HepG2 (cell line): Measurements from ENCODE around the gene OBSL1. TPM values are rescaled to one million over a fixed set of nuclear protein-coding genes. Genes with fewer than 3 reads are reported as not detected.

Source experiments
- ATAC-seq: fragments of 200-7000 bp; cut with Tn5 transposase; 3 replicates; pipeline ENCODE4 v1.9.1; 2020; ENCODE audit warnings: mild to moderate bottlenecking, moderate library complexity
- BruUV-seq: library from RNA; stranded (reverse); fragments of 400-500 nt; replicated peaks from 2 replicates; lab custom pipeline; 2021; lab: Mats Ljungman, UMichigan
- CTCF ChIA-PET: fragments of 300-600 bp; formaldehyde crosslinking; extraction: SDS; loops from one replicate; lab custom pipeline; 2021; ENCODE audit warnings: low total read pairs, inconsistent platforms, low intra/inter-chr PET ratio; lab: Yijun Ruan, JAX
- POLR2A ChIA-PET: fragments of 350-600 bp; sonication (Branson Sonifier 250); formaldehyde crosslinking; loops from one replicate; lab custom pipeline; 2020; ENCODE audit warnings: antibody characterized with exemption, inconsistent platforms; lab: Yijun Ruan, JAX
- DNase-seq: peaks from one replicate; pipeline ENCODE4 v3.0.0-alpha.2; 2015; ENCODE audit warnings: low spot score
- FAIRE-seq: peaks from 3 replicates; lab custom pipeline; 2011; peaks lifted over from hg19 to GRCh38; lab: Jason Lieb, UNC
- H2AFZ ChIP-seq: one replicate; pipeline ENCODE4 v1.6.1; 2011; ENCODE audit warnings: low read length, inconsistent platforms
- H3K27ac ChIP-seq: fragments of 300-600 bp; 3 replicates; pipeline ENCODE4 v1.8.0; 2011; ENCODE audit warnings: mixed run types, mild to moderate bottlenecking, mixed read lengths, low read length, inconsistent platforms; ENCODE audit not compliant: insufficient read depth; ENCODE audit errors: extremely low read length
- H3K27me3 ChIP-seq, 2 experiments: fragments of 200-600 bp in 1 of 2; 2 replicates in 1 of 2; 3 replicates in 1 of 2; pipeline versions ENCODE4 v1.6.0 to v1.8.0; 2011; ENCODE audit warnings: low read length in 2 of 2, mild to moderate bottlenecking in 2 of 2, moderate library complexity in 2 of 2, inconsistent platforms in 1 of 2; ENCODE audit not compliant: insufficient read depth in 2 of 2, control insufficient read depth in 1 of 2
- H3K36me3 ChIP-seq, 2 experiments: fragments of 200-600 bp in 1 of 2; replicated peaks in 1 of 2; 2 replicates in 1 of 2; 3 replicates in 1 of 2; pipeline versions ENCODE4 v1.5.1 to v1.8.0; 2011; ENCODE audit warnings: low read length in 2 of 2, inconsistent platforms in 1 of 2; ENCODE audit not compliant: insufficient read depth in 2 of 2, control insufficient read depth in 1 of 2
- H3K4me1 ChIP-seq: 2 replicates; pipeline ENCODE4 v1.5.1; 2012; ENCODE audit warnings: low read length, inconsistent platforms; ENCODE audit not compliant: insufficient read depth
- H3K4me2 ChIP-seq: 2 replicates; pipeline ENCODE4 v1.6.0; 2011; ENCODE audit warnings: low read depth, low read length, inconsistent platforms
- H3K4me3 ChIP-seq, 3 experiments: fragments of 200-600 bp in 1 of 3; sonication (generic), shearing (Covaris generic) in 1 of 3; replicated peaks in 1 of 3; 2 replicates each; pipeline ENCODE4 v1.5.1; 2011 to 2016; ENCODE audit warnings: low read length in 3 of 3, inconsistent platforms in 2 of 3, low read depth in 2 of 3, mild to moderate bottlenecking in 2 of 3, control low read depth in 1 of 3, mixed read lengths in 1 of 3; ENCODE audit not compliant: insufficient read depth in 1 of 3
- H3K79me2 ChIP-seq: one replicate; pipeline ENCODE4 v1.6.1; 2011; ENCODE audit warnings: low read length, inconsistent platforms; ENCODE audit not compliant: insufficient read depth
- H3K9ac ChIP-seq: 2 replicates; pipeline ENCODE4 v1.6.0; 2011; ENCODE audit warnings: mild to moderate bottlenecking, low read depth, low read length, inconsistent platforms; ENCODE audit not compliant: insufficient read depth
- H3K9me3 ChIP-seq: 2 replicates; pipeline ENCODE4 v1.5.1; 2012; ENCODE audit warnings: mild to moderate bottlenecking, low read length
- H4K20me1 ChIP-seq: 2 replicates; pipeline ENCODE4 v1.6.0; 2011; ENCODE audit warnings: inconsistent platforms, mild to moderate bottlenecking, low read length, moderate library complexity; ENCODE audit not compliant: insufficient read depth
- FOXM1 ChIP-seq: sonication (generic); formaldehyde crosslinking; IDR thresholded peaks from 2 replicates; pipeline ENCODE4 v1.5.0; 2020; ENCODE audit warnings: missing genetic modification reagents
- KDM1A ChIP-seq: IDR thresholded peaks from 2 replicates; pipeline ENCODE4 v1.6.1; 2016; ENCODE audit warnings: missing compliant biosample characterization
- MAZ ChIP-seq, 2 experiments: sonication (generic) in 1 of 2; formaldehyde crosslinking in 1 of 2; IDR thresholded peaks; 2 replicates each; pipeline versions ENCODE4 v1.5.0 to v1.6.1; 2012 to 2020; ENCODE audit warnings: low read depth in 2 of 2, mild to moderate bottlenecking in 2 of 2, borderline replicate concordance in 1 of 2, improper control_type of control experiment in 1 of 2, low read length in 1 of 2, missing genetic modification reagents in 1 of 2, moderate library complexity in 1 of 2
- MED13 ChIP-seq: sonication (generic); formaldehyde crosslinking; IDR thresholded peaks from 2 replicates; pipeline ENCODE4 v1.5.0; 2020; ENCODE audit warnings: missing genetic modification reagents
- MEIS2 ChIP-seq: sonication (generic); formaldehyde crosslinking; IDR thresholded peaks from 2 replicates; pipeline ENCODE4 v1.9.0; 2021; ENCODE audit warnings: mild to moderate bottlenecking, missing genetic modification reagents
- RBFOX2 ChIP-seq: fragments of 200-400 bp; formaldehyde crosslinking; IDR thresholded peaks from 2 replicates; pipeline ENCODE4 v1.6.1; 2017; ENCODE audit warnings: low read depth, mild to moderate bottlenecking, low read length
- RBM39 ChIP-seq: fragments of 200-400 bp; formaldehyde crosslinking; IDR thresholded peaks from one replicate; pipeline ENCODE4 v1.6.1; 2018; ENCODE audit warnings: antibody characterized with exemption, mild to moderate bottlenecking, low read depth, low read length; ENCODE audit not compliant: poor library complexity, severe bottlenecking
- REXO4 ChIP-seq: sonication (generic); formaldehyde crosslinking; IDR thresholded peaks from 2 replicates; pipeline ENCODE4 v1.8.0; 2022; ENCODE audit warnings: missing genetic modification reagents, mild to moderate bottlenecking, borderline replicate concordance
- SP5 ChIP-seq: IDR thresholded peaks from 2 replicates; pipeline ENCODE4 v1.6.1; 2016; ENCODE audit warnings: low read depth, borderline replicate concordance
- SRSF9 ChIP-seq: fragments of 200-400 bp; formaldehyde crosslinking; IDR thresholded peaks from 2 replicates; pipeline ENCODE4 v1.6.1; 2018; ENCODE audit warnings: borderline replicate concordance, mild to moderate bottlenecking, low read depth, low read length; ENCODE audit not compliant: insufficient read depth, poor library complexity, severe bottlenecking
- ZBTB1 ChIP-seq: sonication (generic); formaldehyde crosslinking; IDR thresholded peaks from 2 replicates; pipeline ENCODE4 v1.4.0; 2020; ENCODE audit warnings: missing genetic modification reagents, borderline replicate concordance
- ZBTB40 ChIP-seq, 2 experiments: fragments of 450-650 bp in 1 of 2; sonication (generic) in 1 of 2; formaldehyde crosslinking in 1 of 2; IDR thresholded peaks; 2 replicates each; pipeline versions ENCODE4 v1.6.1 to v1.8.0; 2016 to 2022; ENCODE audit warnings: antibody characterized with exemption in 1 of 2, mild to moderate bottlenecking in 1 of 2, missing genetic modification reagents in 1 of 2
- ZNF484 ChIP-seq: sonication (generic); formaldehyde crosslinking; IDR thresholded peaks from 2 replicates; pipeline ENCODE4 v1.5.1; 2020; ENCODE audit warnings: mild to moderate bottlenecking, low read depth, missing genetic modification reagents, borderline replicate concordance
- ZNF589 ChIP-seq: sonication (generic); formaldehyde crosslinking; conservative IDR thresholded peaks from 2 replicates; pipeline ENCODE4 v1.8.0; 2022; ENCODE audit warnings: mild to moderate bottlenecking, moderate library complexity, missing genetic modification reagents
- WGBS: methylation state at CpG from one replicate; pipeline ENCODE4 v1.1.6; 2017; ENCODE audit warnings: low lambda C conversion rate; 5-methylcytosine and 5-hydroxymethylcytosine counted together
- in situ Hi-C: cut with HindIII; loops from 2 replicates; pipeline ENCODE4 v1.10.0; 2017; ENCODE audit warnings: low pct_unique_long_range_greater_than_20kb; ENCODE audit not compliant: extremely low pct_ligation_motif_present
- intact Hi-C: fragments of 100-400 bp; cut with micrococcal nuclease; formaldehyde crosslinking; loops from one replicate; pipeline ENCODE4 v1.10.0; 2022; ENCODE audit not compliant: unreplicated experiment
- polyA plus RNA-seq, 8 experiments: library from polyadenylated mRNA; depleted of rRNA in 3 of 8; stranded (reverse) in 7 of 8; unstranded in 1 of 8; fragments of >200 nt; fragmentation: Illumina TruSeq in 4 of 8; extraction: Trizol in 4 of 8; gene quantifications; 2 replicates each; pipeline versions ENCODE4 v1.2.1 to v1.2.3, GENCODE V29; 2011 to 2016; ENCODE audit warnings: low read depth in 4 of 8, missing spikeins in 1 of 8, mixed read lengths in 1 of 8; ENCODE audit not compliant: insufficient read depth in 1 of 8
- total RNA-seq, 5 experiments: library from RNA; depleted of rRNA; stranded (reverse); fragments of >200 nt; fragmentation: Illumina TruSeq; extraction: Trizol; gene quantifications; 2 replicates each; pipeline ENCODE4 v1.2.3, GENCODE V29; 2016; ENCODE audit warnings: low read depth in 1 of 5

OBSL1 gene
- total and polyA plus RNA-seq, 2 of the 13 experiments (the other 11 are each of a cell fraction or from before 2014, with no cell fraction given), result 86.7 to 218 TPM

- Histone ChIP-seq H3K27ac (no peak overlapping the region), H3K4me1 (peaks cover 15% of the 10 kb centered on the region), H3K9ac (no peak overlapping the region), H3K79me2 (no peaks in the 10 kb centered on the region), H3K27me3 (peaks cover 0 to 11% of the 10 kb centered on the region in 2 experiments; a peak in 3 of 5 replicates), H3K9me3 (no peaks in the 10 kb centered on the region), H3K4me2 (no peak overlapping the region), H3K36me3 (peaks cover 15 to 29% of the 10 kb centered on the region in 2 experiments), H4K20me1 (no peaks in the 10 kb centered on the region), H2AFZ (no peak overlapping the region), H3K4me3 (no peak overlapping the region)
- FAIRE-seq (no peak), ATAC-seq (no peak), DNase-seq (no peak)
- in situ Hi-C loops (no loop called here), intact Hi-C loops (no loop called here)
- ChIA-PET CTCF (no interaction called here), POLR2A (interaction anchor here (1.0 to 7.7 kb wide), 2 partner anchors 8 to 119 kb away, joined by 3 to 94 read pairs; partner anchors contain the start of gene GMPPA)
- WGBS, result 95% methylated on average over 17 of the region's 17 CpGs
- no TSS peak for BruUV-seq
- TF ChIP-seq FOXM1 (no peak), SP5 (no peak), KDM1A (CRISPR knock-in tag) (no peak), MAZ (IDR thresholded peaks at IDR 0.05; ENCODE audit: borderline replicate concordance, low read depth, low read length) (no peak), MAZ (CRISPR knock-in tag; IDR thresholded peaks at IDR 0.05; ENCODE audit: low read depth) (no peak), ZBTB40 (IDR thresholded peaks at IDR 0.05) (no peak), ZBTB40 (CRISPR knock-in tag; IDR thresholded peaks at IDR 0.05) (no peak), MEIS2 (CRISPR knock-in tag) (no peak), RBFOX2 (0 out of 2 replicates have a peak, but pooled peaks have one; percentile 38), RBM39 (no peak), ZNF484 (CRISPR knock-in tag) (no peak), ZBTB1 (CRISPR knock-in tag) (no peak), MED13 (no peak), ZNF589 (CRISPR knock-in tag) (no peak), SRSF9 (no peak), REXO4 (no peak)
Observed at GRCh38 chr2:219506802-219507526, 64.4 kb downstream of the OBSL1 start.
